Measurements from ENCODE around the gene TOMM20L.

Gene TOMM20L

GRCh38 chr14:58439476-58439875 is 43.7 kb downstream of the TOMM20L start:
- DNase-seq (ENCODE audit: extremely low spot score): no peak
- ChIA-PET POLR2A (no interaction called here), CTCF (no interaction called here)
- TF ChIP-seq ARNT (IDR thresholded peaks at IDR 0.05) (no peak), NFRKB (IDR thresholded peaks at IDR 0.05) (no peak), ELF4 (IDR thresholded peaks at IDR 0.05) (no peak), L3MBTL2 (conservative IDR thresholded peaks at IDR 0.05) (no peak), FOXK2 (IDR thresholded peaks at IDR 0.05) (no peak), HDGF (IDR thresholded peaks at IDR 0.05; ENCODE audit: borderline replicate concordance) (no peak), SP1 (IDR thresholded peaks at IDR 0.05) (no peak), SUZ12 (IDR thresholded peaks at IDR 0.05) (no peak), LEF1 (IDR thresholded peaks at IDR 0.05; ENCODE audit: borderline replicate concordance) (no peak)

GRCh38 chr14:58444627-58445026 is 48.9 kb downstream of the TOMM20L start:
- ChIA-PET POLR2A (no interaction called here), CTCF (no interaction called here)
- TF ChIP-seq FOXK2 (IDR thresholded peaks at IDR 0.05) (no peak), HDGF (IDR thresholded peaks at IDR 0.05; ENCODE audit: borderline replicate concordance) (no peak), SP1 (IDR thresholded peaks at IDR 0.05) (no peak), NFRKB (IDR thresholded peaks at IDR 0.05) (no peak), ARNT (IDR thresholded peaks at IDR 0.05) (no peak), LEF1 (IDR thresholded peaks at IDR 0.05; ENCODE audit: borderline replicate concordance) (no peak), ZNF384 (IDR thresholded peaks at IDR 0.05) (no peak), CTBP1 (IDR thresholded peaks at IDR 0.05; ENCODE audit: borderline replicate concordance) (no peak), FOXA1 (IDR thresholded peaks at IDR 0.05) (no peak), FOXM1 (IDR thresholded peaks at IDR 0.05; ENCODE audit: borderline replicate concordance) (no peak), BHLHE40 (IDR thresholded peaks at IDR 0.05; ENCODE audit: borderline replicate concordance) (no peak), SUZ12 (IDR thresholded peaks at IDR 0.05) (no peak), TARDBP (IDR thresholded peaks at IDR 0.05) (no peak), L3MBTL2 (conservative IDR thresholded peaks at IDR 0.05) (no peak), ELF4 (IDR thresholded peaks at IDR 0.05) (no peak)
- no peak for DNase-seq (ENCODE audit: extremely low spot score)

- no peak for TF ChIP-seq SUZ12 (IDR thresholded peaks at IDR 0.05)
- TF ChIP-seq ARNT (IDR thresholded peaks at IDR 0.05): no peak
- no peak for TF ChIP-seq SP1 (IDR thresholded peaks at IDR 0.05)
- TF ChIP-seq FOXK2 (IDR thresholded peaks at IDR 0.05): no peak
- no peak for TF ChIP-seq NFRKB (IDR thresholded peaks at IDR 0.05)
- DNase-seq (ENCODE audit: extremely low spot score): no peak
- POLR2A ChIA-PET: interaction anchor here (0.7 kb wide), 1 partner anchor 842 kb away, joined by 3 read pairs; no protein-coding TSS in a partner anchor
- CTCF ChIA-PET: interaction anchor here (1.2 kb wide), 1 partner anchor 21 kb away, joined by 3 read pairs; no protein-coding TSS in a partner anchor
Observed at GRCh38 chr14:58455593-58456265, 60.0 kb downstream of the TOMM20L start.
